ENCODE results near the gene SLC8A3.

The SLC8A3 gene

DNA sequence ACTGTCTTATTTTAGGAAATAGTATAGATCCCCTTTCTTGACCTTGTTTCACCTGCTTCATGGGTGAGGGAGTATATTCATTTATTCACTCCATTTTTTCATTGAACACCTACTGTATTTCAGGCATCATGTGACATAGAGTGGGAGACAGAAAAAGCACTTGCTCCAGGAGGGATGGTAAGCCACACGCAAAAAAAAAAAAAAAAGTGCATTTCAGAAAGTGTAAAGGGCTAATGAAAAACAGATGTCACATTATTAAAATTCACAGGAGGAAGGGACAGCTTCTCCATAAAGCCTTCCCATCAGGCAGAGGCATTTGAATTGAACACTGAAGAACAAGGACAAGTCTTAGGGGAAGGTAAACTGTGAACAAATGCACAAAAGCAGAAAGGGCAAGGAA lies 7.5 kb downstream of the SLC8A3 start:
- FAIRE-seq, result no peak
- DNase-seq (ENCODE audit: insufficient read length, low spot score), result no peak

- FAIRE-seq (no peak), DNase-seq (ENCODE audit: insufficient read length, low spot score) (no peak)
These were observed 8.0 kb downstream of the SLC8A3 start for GRCh38 chr14:70180718-70181117.

DNA sequence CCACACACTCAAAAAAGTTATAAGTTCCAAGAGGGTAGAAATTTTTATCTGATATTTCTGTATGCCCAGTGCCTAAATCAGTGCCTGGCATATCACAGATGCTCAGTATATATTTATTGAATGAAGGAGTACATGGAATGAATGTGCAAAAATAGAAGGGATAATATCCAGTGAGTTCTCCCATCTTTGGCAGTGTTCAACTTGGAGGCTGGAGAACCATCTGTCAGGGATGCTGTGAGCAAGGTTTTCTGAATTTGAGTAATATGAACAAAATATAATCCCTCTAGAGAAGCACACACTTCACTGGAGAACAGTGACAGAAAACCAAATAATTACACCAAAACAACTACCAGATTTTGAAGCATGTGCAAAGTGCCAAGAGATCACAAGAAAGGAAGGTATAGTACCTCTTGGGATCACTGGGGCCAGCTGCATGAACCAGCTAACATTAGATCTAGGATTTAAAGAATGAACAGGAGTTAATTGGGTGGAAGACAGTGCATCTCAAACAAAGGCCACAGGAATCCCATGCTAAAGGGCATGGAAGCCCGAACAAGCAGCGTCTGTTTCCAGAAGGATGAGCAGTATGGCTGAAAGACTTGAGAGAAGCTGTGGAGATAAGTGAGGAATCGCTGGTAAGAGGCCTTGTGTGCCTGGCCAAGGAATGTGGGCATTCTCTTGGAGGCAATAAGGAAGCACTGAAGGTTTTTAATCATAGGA lies 11.5 kb downstream of the SLC8A3 start:
- no peak for FAIRE-seq
- DNase-seq (ENCODE audit: insufficient read length, low spot score), result no peak

DNA sequence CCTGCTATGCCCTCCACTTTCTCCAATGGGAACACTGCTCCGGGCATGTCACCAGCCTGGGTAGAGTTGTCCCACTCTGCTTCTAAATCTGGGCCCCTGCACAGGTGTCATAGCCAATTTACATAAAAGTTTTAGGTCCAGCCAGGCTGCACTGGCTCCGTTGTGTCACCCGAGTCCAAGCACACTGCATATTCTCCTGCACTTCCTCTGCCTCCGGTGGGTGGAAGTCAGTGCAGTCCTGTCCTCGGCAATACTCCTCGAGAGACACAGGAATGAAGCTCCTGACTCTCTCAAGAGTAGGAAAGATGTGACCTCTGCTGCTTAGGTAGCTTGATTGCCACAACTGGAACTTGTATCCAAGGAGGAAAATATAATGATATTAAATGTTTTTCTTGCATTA lies 15.2 kb downstream of the SLC8A3 start:
- FAIRE-seq (no peak), DNase-seq (ENCODE audit: insufficient read length, low spot score) (no peak)

DNA sequence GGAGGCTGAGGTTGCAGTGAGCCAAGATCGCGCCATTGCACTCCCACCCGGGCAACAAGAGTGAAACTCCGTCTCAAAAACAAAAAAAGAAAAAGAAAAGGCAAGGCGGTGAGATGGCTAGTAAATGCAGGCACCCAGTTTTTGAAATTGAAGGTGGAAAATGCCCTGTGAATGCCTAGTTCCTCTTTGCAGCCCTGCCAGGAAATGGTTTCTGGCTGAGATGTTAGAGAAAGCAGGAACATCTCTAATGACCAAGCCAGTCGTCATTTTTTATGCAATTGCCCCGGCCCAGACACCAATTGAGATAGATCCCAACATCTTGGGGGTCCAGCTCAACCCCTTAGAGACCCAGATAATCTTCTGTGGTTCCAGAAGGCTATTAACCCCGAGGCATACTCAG lies 17.0 kb downstream of the SLC8A3 start:
- DNase-seq (ENCODE audit: insufficient read length, low spot score), result no peak
- peak; percentile 55 for FAIRE-seq

- FAIRE-seq (no peak), DNase-seq (ENCODE audit: insufficient read length, low spot score) (no peak)
These were observed 17.8 kb downstream of the SLC8A3 start for GRCh38 chr14:70170976-70171375.

GRCh38 chr14:70168406-70168805 lies 20.3 kb downstream of the SLC8A3 start:
- no peak for DNase-seq (ENCODE audit: insufficient read length, low spot score)
- no peak for FAIRE-seq

- DNase-seq (ENCODE audit: insufficient read length, low spot score) (no peak), FAIRE-seq (no peak)
These were observed 22.1 kb downstream of the SLC8A3 start for GRCh38 chr14:70166530-70167203.

- no peak for DNase-seq (ENCODE audit: insufficient read length, low spot score)
These were observed 26.4 kb downstream of the SLC8A3 start for GRCh38 chr14:70162358-70162757.

DNA sequence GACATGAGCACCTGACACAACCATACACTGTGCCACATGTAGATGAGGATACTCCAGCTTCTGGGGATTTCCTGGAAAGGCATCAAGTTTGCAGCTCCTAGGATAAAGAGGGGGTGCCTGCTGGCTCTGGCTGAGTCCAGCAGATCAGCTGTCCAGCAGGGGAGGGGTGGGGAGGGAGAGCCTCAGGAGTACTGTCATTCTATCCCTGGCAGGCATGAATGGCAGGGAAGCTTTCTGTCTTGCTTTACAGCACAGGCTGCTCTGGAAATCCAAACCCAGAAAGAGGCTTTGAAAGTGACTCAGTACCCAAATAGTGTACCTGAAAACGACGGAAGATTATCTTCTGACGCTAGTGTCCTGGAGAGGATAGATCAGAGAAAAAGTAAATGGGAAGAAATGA lies 32.2 kb downstream of the SLC8A3 start:
- no peak for DNase-seq (ENCODE audit: insufficient read length, low spot score)
- FAIRE-seq, result no peak

More at GRCh38 chr14:70162358-70162757, 26.4 kb downstream of the SLC8A3 start:
- FAIRE-seq, result no peak

- DNase-seq (ENCODE audit: insufficient read length, low spot score) (no peak), FAIRE-seq (no peak)
These were observed 36.0 kb downstream of the SLC8A3 start for GRCh38 chr14:70152704-70153103.

GRCh38 chr14:70152081-70152480 lies 36.7 kb downstream of the SLC8A3 start:
- FAIRE-seq, result no peak
- DNase-seq (ENCODE audit: insufficient read length, low spot score), result no peak

DNA sequence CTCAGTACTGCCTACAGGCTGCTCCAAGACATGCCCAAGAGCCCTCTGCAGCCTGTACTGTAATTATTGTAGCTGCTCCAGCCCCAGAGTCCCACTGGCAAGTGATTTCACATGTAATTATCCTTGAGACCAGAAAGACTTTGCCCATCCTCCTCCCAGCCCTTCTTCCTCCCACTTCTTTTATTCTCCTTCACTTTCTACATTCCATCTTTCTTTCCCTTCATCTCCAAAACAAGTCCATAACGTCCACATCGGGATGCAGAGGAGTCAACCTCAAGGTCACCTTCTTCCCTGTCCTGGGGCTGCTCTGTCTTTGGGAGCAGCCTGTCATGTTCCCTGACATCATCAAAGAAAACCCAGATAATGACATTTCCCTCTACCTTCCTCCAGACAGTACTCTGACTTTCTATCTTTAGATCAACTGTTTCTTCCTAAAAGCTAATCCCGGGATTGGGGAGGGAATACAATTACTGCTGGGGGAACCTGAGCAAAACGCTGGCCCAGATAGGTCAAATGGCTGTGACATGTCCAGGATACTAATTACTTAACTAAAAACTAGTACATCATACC lies 39.1 kb downstream of the SLC8A3 start:
- FAIRE-seq (no peak), DNase-seq (ENCODE audit: insufficient read length, low spot score) (no peak)

GRCh38 chr14:70148911-70149595 lies 39.7 kb downstream of the SLC8A3 start:
- FAIRE-seq, result peak; percentile 66

GRCh38 chr14:70148351-70148750 lies 40.4 kb downstream of the SLC8A3 start:
- FAIRE-seq, result no peak
- no peak for DNase-seq (ENCODE audit: insufficient read length, low spot score)

More at GRCh38 chr14:70148911-70149595, 39.7 kb downstream of the SLC8A3 start:
- no peak for DNase-seq (ENCODE audit: insufficient read length, low spot score)

GRCh38 chr14:70144046-70144445 lies 44.7 kb downstream of the SLC8A3 start:
- no peak for FAIRE-seq

DNA sequence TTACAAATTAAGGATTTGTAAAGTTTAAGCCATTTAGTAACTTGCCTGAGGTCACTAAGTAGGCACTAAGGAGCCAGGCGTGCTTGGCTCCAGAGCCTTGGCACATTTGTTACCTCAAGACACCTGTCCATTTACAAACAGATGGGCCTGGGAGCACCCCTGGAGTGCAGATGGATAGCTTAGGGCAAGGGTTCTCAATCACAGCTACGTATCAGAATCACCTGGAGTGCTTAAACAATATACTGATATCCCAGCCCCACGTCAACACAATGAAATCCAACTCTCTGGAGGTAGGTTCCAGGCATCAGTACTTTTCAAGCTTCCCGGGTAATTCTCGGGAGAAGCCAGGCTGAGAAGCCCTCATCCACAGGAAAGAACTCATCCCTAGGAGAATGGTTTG lies 45.4 kb downstream of the SLC8A3 start:
- FAIRE-seq, result no peak
- DNase-seq (ENCODE audit: insufficient read length, low spot score), result no peak

More at GRCh38 chr14:70144046-70144445, 44.7 kb downstream of the SLC8A3 start:
- DNase-seq (ENCODE audit: insufficient read length, low spot score), result no peak

DNA sequence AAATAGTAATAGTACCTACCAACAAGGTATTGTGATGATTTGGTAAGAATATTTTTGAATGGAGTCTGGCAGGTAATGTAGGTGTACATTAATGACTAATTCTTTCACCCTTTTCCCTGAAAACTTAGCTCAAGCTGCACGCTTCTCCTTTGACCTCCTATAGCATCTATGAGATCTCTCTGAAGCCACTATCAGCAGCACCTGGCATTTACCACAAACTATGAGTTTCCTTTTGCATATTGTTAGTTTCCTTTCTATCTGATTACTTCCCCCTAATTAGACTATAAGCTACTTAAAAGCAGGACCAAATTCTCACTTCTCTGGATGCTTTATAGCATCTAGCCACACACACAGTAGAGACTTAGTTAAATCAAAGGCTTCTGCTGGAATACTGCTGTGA lies 48.1 kb downstream of the SLC8A3 start:
- FAIRE-seq (peak; percentile 76), DNase-seq (ENCODE audit: insufficient read length, low spot score) (no peak)

GRCh38 chr14:70139384-70139783 lies 49.4 kb downstream of the SLC8A3 start:
- FAIRE-seq (no peak), DNase-seq (ENCODE audit: insufficient read length, low spot score) (peak; percentile 6)

DNA sequence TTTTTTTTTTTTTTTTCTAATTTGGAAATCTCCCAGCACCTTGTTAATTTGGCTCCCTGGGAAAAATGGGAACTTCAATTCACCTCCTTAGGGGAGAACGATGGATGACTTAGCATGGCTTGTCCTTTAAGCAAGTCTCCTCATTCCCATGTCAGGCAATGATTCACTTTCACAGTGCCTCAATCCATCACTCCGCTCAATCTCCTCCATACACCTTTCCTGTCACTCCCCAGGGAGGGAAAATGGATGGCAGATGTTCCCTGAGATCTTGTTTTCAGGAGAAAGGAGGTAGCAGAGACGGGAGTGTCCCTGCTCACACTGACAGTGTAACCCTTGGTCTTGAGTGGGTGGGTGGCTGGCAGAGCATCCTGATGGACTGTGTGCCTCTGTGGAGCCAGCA lies 51.0 kb downstream of the SLC8A3 start:
- no peak for DNase-seq (ENCODE audit: insufficient read length, low spot score)
- no peak for FAIRE-seq

DNA sequence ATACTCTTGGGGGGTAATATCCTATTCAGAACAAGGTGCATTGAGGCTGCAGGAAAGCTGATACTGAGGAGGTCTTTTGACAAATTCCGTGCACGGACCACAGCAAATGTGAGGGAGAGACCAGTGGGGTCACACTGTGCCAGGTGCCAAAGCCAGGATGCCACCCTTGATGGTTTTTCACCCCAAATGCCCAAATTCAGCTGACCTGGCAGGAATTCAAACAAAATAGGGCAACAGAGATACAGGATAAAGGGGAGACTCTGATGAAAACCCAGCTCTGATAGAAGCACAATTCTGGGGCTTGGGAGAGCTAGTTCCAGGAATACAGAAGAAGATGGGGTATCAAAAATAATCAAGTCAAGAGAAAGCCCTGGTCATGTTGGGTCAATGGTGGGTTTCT lies 55.3 kb downstream of the SLC8A3 start:
- FAIRE-seq, result no peak
- no peak for DNase-seq (ENCODE audit: insufficient read length, low spot score)
